Activated gamma-delta T cell treated with Interleukin-2 at 50 U/mL for 16 hours (primary cell): ENCODE data around the gene TVP23C.

Experiments used
- DNase-seq: peaks from one replicate; pipeline ENCODE4 v3.0.0-alpha.2; 2020

The TVP23C gene

GRCh38 chr17:15462976-15463772 is 100.1 kb downstream of the TVP23C start:
- no peak for DNase-seq

GRCh38 chr17:15457723-15458094 is 105.6 kb downstream of the TVP23C start:
- DNase-seq: no peak

GRCh38 chr17:15456972-15457722 is 106.1 kb downstream of the TVP23C start:
- no peak for DNase-seq

GRCh38 chr17:15456496-15456895 is 106.8 kb downstream of the TVP23C start:
- DNase-seq: no peak

DNA sequence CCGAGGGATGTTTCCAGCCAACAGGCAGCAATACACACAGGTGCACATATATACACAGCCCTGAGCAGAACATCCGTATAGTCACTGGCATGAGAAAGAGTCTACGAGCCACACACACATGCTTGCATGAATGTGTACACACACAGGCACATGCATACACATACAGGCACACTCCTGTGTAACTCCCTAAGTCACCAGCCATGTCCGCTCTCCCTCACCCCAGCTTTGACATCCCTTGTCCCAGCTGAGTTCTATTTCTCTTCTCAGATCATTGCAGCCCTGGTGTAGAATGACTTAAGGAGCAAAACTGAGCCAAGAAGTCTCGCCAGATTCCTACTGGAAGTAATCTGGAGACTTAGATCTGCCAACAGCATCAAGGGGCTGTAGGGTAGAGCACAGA is 108.9 kb downstream of the TVP23C start:
- DNase-seq: no peak

GRCh38 chr17:15453782-15454181 is 109.5 kb downstream of the TVP23C start:
- no peak for DNase-seq

DNA sequence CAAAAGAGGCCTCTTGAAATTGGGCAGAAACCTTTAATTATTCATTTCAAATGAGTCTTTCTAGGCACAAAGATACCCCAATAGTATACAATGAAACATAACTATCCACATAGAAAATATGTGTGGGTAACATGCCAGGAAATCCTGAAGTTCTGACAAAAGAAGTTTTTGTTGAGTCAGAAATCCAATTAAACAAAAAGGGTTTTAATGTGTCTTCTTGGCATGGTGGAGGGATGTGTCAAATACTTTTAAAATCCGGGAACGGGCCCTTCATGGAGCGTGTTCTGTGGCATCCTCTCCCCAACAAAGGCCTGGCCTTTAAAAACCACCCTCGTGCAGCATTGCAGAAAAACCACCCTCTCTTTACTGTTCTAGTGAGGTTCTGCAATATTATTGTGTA is 110.0 kb downstream of the TVP23C start:
- DNase-seq: no peak

DNA sequence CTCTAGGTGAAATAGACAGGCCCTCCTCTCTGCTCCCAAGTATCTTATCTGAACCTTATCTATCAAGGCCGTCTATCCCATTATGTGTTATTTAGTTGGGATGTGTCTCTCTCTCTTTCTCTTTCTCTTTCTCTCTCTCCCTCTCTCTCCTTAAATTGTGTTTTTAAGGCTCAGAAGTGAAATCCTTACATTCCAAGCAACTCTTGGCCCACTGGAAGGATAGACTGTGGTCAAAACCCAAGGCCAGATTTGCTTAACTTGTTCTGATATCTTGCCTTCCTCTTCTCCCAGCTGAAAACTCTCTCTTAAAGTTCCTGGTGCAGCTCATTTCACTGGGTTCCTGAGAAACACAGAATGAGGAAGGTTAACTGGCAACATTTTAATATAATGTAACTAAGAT is 110.5 kb downstream of the TVP23C start:
- no peak for DNase-seq
